ENCODE results near the gene AADAT. TPM values are rescaled to one million over a fixed set of nuclear protein-coding genes. Genes with fewer than 3 reads are reported as not detected.

The AADAT gene
- total and polyA plus RNA-seq, 8 donors, result 11.0 to 71.4 (median 52.7) TPM

DNA sequence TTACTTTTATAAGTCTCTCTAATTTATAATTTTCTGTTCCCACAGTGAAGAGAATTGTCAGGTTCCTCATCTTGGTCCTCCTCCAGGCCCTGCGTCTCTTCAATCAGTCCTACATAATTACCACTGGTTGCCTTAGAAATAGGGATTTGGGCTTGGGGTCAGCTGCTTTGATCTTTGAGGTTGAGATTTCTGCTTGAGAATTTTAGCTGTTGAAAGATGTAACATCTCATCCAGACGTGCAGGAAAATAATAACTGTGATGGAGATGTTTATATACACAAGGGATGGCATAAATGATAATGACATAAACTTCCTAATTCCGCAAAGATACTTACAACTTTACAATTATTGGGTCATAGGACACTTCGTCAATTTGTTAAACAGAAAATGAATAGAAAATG lies 30.3 kb downstream of the AADAT start:
- Histone ChIP-seq H3K27me3 (no peaks in the 10 kb centered on the region), H3K9me3 (no peaks in the 10 kb centered on the region), H3K4me1 (no peaks in the 10 kb centered on the region), H3K4me3 (no peak overlapping the region), H3K27ac (no peak overlapping the region), H3K36me3 (peaks cover 0 to 3% of the 10 kb centered on the region in 2 donors)
- TF ChIP-seq, protein P1, sequence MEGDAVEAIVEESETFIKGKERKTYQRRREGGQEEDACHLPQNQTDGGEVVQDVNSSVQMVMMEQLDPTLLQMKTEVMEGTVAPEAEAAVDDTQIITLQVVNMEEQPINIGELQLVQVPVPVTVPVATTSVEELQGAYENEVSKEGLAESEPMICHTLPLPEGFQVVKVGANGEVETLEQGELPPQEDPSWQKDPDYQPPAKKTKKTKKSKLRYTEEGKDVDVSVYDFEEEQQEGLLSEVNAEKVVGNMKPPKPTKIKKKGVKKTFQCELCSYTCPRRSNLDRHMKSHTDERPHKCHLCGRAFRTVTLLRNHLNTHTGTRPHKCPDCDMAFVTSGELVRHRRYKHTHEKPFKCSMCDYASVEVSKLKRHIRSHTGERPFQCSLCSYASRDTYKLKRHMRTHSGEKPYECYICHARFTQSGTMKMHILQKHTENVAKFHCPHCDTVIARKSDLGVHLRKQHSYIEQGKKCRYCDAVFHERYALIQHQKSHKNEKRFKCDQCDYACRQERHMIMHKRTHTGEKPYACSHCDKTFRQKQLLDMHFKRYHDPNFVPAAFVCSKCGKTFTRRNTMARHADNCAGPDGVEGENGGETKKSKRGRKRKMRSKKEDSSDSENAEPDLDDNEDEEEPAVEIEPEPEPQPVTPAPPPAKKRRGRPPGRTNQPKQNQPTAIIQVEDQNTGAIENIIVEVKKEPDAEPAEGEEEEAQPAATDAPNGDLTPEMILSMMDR (IDR thresholded peaks at IDR 0.05), result no peak
- DNase-seq (peak in 1 of 4 donors; percentile 7), ATAC-seq (no peak)
- intact Hi-C loops (cut with DNase I), result no loop called here

DNA sequence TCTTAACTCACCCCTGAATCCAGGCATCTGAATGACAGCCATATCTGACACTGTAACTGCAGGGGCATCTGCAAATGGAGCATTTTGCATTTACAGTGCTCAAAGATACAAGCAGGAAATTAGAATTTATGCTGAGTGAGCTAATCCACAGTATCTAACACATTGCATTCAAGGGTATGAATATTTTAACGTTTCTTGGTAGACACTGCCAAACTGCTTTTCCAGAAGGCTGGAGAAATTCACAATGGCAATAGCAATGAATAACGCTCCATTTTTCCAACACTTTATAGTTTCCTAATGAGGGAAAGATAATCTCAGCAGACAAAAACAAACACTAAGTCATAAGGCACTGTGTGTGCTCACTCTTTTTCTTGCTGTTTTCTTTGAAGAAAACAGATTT lies 30.9 kb downstream of the AADAT start:
- TF ChIP-seq, protein P1 (IDR thresholded peaks at IDR 0.05), result no peak
- H3K4me3 ChIP-seq, result no peak overlapping the region
- intact Hi-C loops (cut with DNase I), result no loop called here
- H3K9me3 ChIP-seq, result no peaks in the 10 kb centered on the region
- peak in 1 of 4 donors; percentile 22 for DNase-seq
- no peak overlapping the region for H3K27ac ChIP-seq
- no peaks in the 10 kb centered on the region for H3K4me1 ChIP-seq
- H3K36me3 ChIP-seq, result peaks cover 0 to 3% of the 10 kb centered on the region in 2 donors
- no peaks in the 10 kb centered on the region for H3K27me3 ChIP-seq
- no peak for ATAC-seq

DNA sequence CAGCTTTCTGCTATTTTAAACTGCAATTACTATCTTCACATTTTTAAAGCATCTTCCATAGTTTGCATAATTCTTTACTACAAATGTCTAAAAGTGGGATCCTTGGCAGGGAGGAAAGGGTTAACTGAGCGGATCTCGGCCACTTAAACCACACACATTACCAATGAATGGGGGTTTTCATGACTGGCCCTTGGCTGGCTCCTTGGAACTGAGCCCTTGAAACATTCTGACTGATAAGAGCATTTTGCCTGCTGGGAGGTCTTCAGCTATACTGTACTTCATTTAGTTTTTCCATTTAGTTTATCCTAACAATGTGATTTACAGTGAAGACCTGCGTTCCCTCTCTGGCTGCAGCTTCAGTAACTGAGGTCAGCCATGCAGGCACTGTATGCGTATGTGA lies 31.9 kb downstream of the AADAT start:
- Histone ChIP-seq H3K9me3 (no peaks in the 10 kb centered on the region), H3K4me3 (no peak overlapping the region), H3K27me3 (no peaks in the 10 kb centered on the region), H3K27ac (no peak overlapping the region), H3K36me3 (peaks cover 0 to 3% of the 10 kb centered on the region in 2 donors), H3K4me1 (no peaks in the 10 kb centered on the region)
- DNase-seq (peak in 2 of 4 donors; percentile 27 to 53), ATAC-seq (no peak)
- intact Hi-C loops (cut with DNase I), result no loop called here
- TF ChIP-seq, protein P1 (IDR thresholded peaks at IDR 0.05), result no peak

DNA sequence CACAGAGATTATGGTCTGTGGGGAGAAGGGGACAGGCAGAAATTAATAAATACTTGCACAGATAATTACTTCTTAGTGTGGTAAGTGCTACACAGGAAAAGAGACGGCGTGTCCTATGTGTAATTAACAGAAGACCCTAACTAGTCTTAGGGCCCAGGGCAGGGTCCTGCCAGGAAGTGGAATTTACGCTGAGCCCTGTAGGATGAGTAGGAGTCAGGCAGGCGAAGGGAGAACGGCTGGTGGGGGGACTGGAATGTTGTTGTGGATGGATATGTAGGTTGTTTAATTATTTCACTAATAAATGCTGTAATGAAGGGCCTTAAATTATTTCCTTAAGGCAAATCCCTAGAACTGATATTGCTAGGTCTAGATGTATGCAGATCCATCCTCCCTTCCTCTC lies 36.8 kb downstream of the AADAT start:
- Histone ChIP-seq H3K27me3 (no peaks in the 10 kb centered on the region), H3K36me3 (no peaks in the 10 kb centered on the region), H3K9me3 (no peaks in the 10 kb centered on the region), H3K4me3 (no peak overlapping the region), H3K27ac (no peak overlapping the region), H3K4me1 (no peaks in the 10 kb centered on the region)
- intact Hi-C loops (cut with DNase I), result no loop called here
- TF ChIP-seq, protein P1 (IDR thresholded peaks at IDR 0.05), result no peak
- no peak for DNase-seq
- no peak for ATAC-seq

DNA sequence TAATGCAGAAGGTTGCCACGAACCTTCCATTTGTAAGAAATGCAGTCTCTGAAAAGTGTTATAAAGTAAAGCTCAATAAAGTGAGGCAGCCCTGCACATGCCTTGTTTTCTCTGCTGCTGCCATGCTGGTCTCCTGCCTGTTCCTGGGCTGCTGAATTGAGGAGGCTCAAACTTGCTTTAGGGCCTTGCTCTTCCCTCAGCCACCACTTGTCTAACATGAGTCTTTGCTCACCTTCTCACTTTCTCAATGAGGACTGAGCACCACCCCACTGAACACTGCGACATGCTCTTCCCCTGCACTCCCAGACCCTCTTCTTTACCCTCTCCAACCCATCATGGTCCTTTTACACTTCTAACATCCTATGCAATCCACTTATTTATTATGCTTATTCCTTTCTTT lies 38.4 kb downstream of the AADAT start:
- Histone ChIP-seq H3K4me1 (no peaks in the 10 kb centered on the region), H3K27me3 (no peaks in the 10 kb centered on the region), H3K4me3 (no peak overlapping the region), H3K27ac (no peak overlapping the region), H3K36me3 (no peaks in the 10 kb centered on the region), H3K9me3 (no peaks in the 10 kb centered on the region)
- TF ChIP-seq, protein P1 (IDR thresholded peaks at IDR 0.05), result no peak
- ATAC-seq (no peak), DNase-seq (no peak)
- intact Hi-C loops (cut with DNase I), result no loop called here

Measured in left lung (tissue), 10 donors.